ENCODE data around the gene DYSF. TPM values are rescaled to one million over a fixed set of nuclear protein-coding genes. Genes with fewer than 3 reads are reported as not detected.

The DYSF gene
- total RNA-seq, 1 experiment from 2014 or later = 0.24 TPM

- no peaks in the 10 kb centered on the region for H3K4me1 ChIP-seq (ENCODE audit: insufficient read depth, low read length, poor library complexity, severe bottlenecking)
- no peak for DNase-seq (ENCODE audit: low spot score)
- BruUV-seq (replicated peaks) = no TSS peak
- TF ChIP-seq CTCF (conservative IDR thresholded peaks at IDR 0.05; ENCODE audit: low read depth, low read length) (no peak), EZH2 (IDR thresholded peaks at IDR 0.05; ENCODE audit: borderline replicate concordance, low read depth, low read length, poor library complexity, severe bottlenecking) (no peak)
- H3K4me3 ChIP-seq (ENCODE audit: low read depth, low read length, poor library complexity, severe bottlenecking) = no peak overlapping the region
- no peaks in the 10 kb centered on the region for H3K9me3 ChIP-seq (ENCODE audit: low read depth, low read length, poor library complexity, severe bottlenecking)
- no peaks in the 10 kb centered on the region for H3K36me3 ChIP-seq (ENCODE audit: insufficient read depth, low read length, poor library complexity, severe bottlenecking)
- no peak overlapping the region for H3K27ac ChIP-seq (ENCODE audit: low read depth, low read length, poor library complexity, severe bottlenecking)
- H3K27me3 ChIP-seq (replicated peaks; ENCODE audit: insufficient read depth, low read depth, low read length, poor library complexity) = no peaks in the 10 kb centered on the region
- POLR2A ChIA-PET (ENCODE audit: low non-redundant PET) = no interaction called here
- intact Hi-C loops (cut with micrococcal nuclease; ENCODE audit: unreplicated experiment) = no loop called here
- CTCF ChIA-PET = no interaction called here
Observed at GRCh38 chr2:71688530-71688929, 235.2 kb downstream of the DYSF start.

GRCh38 chr2:71689393-71689792 lies 236.0 kb downstream of the DYSF start:
- ChIA-PET POLR2A (ENCODE audit: low non-redundant PET) (no interaction called here), CTCF (no interaction called here)
- BruUV-seq (replicated peaks) = no TSS peak
- no peaks in the 10 kb centered on the region for H3K27me3 ChIP-seq (replicated peaks; ENCODE audit: insufficient read depth, low read depth, low read length, poor library complexity)
- no peak overlapping the region for H3K4me3 ChIP-seq (ENCODE audit: low read depth, low read length, poor library complexity, severe bottlenecking)
- intact Hi-C loops (cut with micrococcal nuclease; ENCODE audit: unreplicated experiment) = no loop called here
- H3K27ac ChIP-seq (ENCODE audit: low read depth, low read length, poor library complexity, severe bottlenecking) = no peak overlapping the region
- no peaks in the 10 kb centered on the region for H3K36me3 ChIP-seq (ENCODE audit: insufficient read depth, low read length, poor library complexity, severe bottlenecking)
- H3K9me3 ChIP-seq (ENCODE audit: low read depth, low read length, poor library complexity, severe bottlenecking) = no peaks in the 10 kb centered on the region
- no peak for DNase-seq (ENCODE audit: low spot score)
- H3K4me1 ChIP-seq (ENCODE audit: insufficient read depth, low read length, poor library complexity, severe bottlenecking) = no peaks in the 10 kb centered on the region
- no peak for TF ChIP-seq EZH2 (IDR thresholded peaks at IDR 0.05; ENCODE audit: borderline replicate concordance, low read depth, low read length, poor library complexity, severe bottlenecking)
- TF ChIP-seq CTCF (conservative IDR thresholded peaks at IDR 0.05; ENCODE audit: low read depth, low read length) = no peak

- no peak overlapping the region for H3K27ac ChIP-seq (ENCODE audit: low read depth, low read length, poor library complexity, severe bottlenecking)
- no peaks in the 10 kb centered on the region for H3K4me1 ChIP-seq (ENCODE audit: insufficient read depth, low read length, poor library complexity, severe bottlenecking)
- ChIA-PET CTCF (no interaction called here), POLR2A (ENCODE audit: low non-redundant PET) (no interaction called here)
- intact Hi-C loops (cut with micrococcal nuclease; ENCODE audit: unreplicated experiment) = no loop called here
- TF ChIP-seq CTCF (conservative IDR thresholded peaks at IDR 0.05; ENCODE audit: low read depth, low read length) (no peak), EZH2 (IDR thresholded peaks at IDR 0.05; ENCODE audit: borderline replicate concordance, low read depth, low read length, poor library complexity, severe bottlenecking) (no peak)
- no peak overlapping the region for H3K4me3 ChIP-seq (ENCODE audit: low read depth, low read length, poor library complexity, severe bottlenecking)
- DNase-seq (ENCODE audit: low spot score) = no peak
- BruUV-seq (replicated peaks) = no TSS peak
- no peaks in the 10 kb centered on the region for H3K36me3 ChIP-seq (ENCODE audit: insufficient read depth, low read length, poor library complexity, severe bottlenecking)
- no peaks in the 10 kb centered on the region for H3K9me3 ChIP-seq (ENCODE audit: low read depth, low read length, poor library complexity, severe bottlenecking)
- no peaks in the 10 kb centered on the region for H3K27me3 ChIP-seq (replicated peaks; ENCODE audit: insufficient read depth, low read depth, low read length, poor library complexity)
Observed at GRCh38 chr2:71689968-71690834, 236.8 kb downstream of the DYSF start.
